GM18868 (cell line): ENCODE results near the gene CD38.
A peak's percentile ranks its signal among the peaks of the same experiment; 100 is the strongest.
"Not testable (repeated sequence)": the region's sequence is repeated elsewhere in the genome, so short reads cannot be mapped to it uniquely, and the experiment has no call there.

ENCODE experiments used
- ATAC-seq: cut with Tn5 transposase; IDR thresholded peaks from one replicate; pipeline ENCODE4 v1.9.1; 2021; ENCODE audit warnings: mild to moderate bottlenecking, moderate library complexity; ENCODE audit not compliant: unreplicated experiment

The CD38 gene

DNA sequence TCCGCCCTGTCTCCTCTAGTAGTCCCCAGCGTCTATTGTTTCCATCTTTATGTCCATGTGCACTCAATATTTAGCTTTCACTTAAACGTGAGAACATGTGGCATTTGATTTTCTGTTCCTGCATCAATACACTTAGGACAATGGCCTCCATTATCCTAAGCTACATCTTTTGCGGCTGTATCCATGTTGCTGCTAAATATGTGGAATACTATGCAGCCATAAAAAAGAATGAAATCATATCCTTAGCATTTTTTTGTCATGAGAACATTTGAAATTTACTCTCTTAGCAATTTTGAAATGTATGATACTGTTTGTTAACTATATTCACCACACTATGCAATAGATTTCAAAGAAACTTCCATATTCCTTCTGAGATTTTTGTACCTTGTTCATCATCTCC is 19.8 kb upstream of the CD38 start:
- ATAC-seq, result no peak

DNA sequence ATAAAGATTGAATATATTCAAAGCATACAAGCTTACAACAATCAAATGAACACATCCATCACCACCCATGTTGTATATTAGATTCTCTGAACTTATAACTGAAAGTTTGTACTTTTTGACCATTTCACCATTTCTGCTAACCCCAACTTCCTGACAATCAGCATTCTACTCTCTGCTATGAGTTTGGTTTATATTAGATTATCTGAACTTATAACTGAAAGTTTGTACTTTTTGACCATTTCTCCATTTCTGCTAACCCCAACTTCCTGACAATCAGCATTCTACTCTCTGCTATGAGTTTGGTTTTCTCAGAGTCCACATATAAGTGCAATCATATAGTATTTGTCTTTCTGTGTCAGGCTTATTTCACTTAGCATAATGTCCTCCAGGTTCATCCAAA is 15.7 kb upstream of the CD38 start:
- ATAC-seq, result not testable (repeated sequence)

DNA sequence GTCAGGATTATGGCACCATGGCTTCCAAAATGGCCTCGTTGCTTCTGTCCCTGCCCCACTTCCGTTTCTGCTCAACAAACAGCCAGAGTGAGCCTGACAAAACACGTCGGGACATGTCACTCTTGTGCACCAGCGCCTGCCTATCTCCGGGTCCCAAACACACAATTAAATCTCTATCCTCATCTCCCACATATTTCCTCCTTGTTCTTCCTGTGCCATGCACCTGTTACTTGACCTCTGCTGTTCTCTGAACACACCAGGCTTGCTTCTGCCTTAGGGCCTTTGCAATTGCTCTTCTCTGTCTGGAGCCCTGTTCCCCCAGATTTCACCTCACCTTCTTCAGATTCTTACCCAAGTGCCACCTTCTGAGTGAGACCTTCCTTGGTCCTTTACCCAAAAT is 12.7 kb upstream of the CD38 start:
- ATAC-seq, result no peak

- ATAC-seq, result peak; percentile 77
Measured at GRCh38 chr4:15765910-15766697, 12.0 kb upstream of the CD38 start.

- ATAC-seq, result no peak
Measured at GRCh38 chr4:15766821-15767220, 11.3 kb upstream of the CD38 start.

- ATAC-seq, result no peak
Measured at GRCh38 chr4:15769202-15769601, 8.9 kb upstream of the CD38 start.

GRCh38 chr4:15771216-15772058 is 6.7 kb upstream of the CD38 start:
- peak; percentile 92 for ATAC-seq

- ATAC-seq, result no peak
Measured at GRCh38 chr4:15774020-15774420, 4.1 kb upstream of the CD38 start.

DNA sequence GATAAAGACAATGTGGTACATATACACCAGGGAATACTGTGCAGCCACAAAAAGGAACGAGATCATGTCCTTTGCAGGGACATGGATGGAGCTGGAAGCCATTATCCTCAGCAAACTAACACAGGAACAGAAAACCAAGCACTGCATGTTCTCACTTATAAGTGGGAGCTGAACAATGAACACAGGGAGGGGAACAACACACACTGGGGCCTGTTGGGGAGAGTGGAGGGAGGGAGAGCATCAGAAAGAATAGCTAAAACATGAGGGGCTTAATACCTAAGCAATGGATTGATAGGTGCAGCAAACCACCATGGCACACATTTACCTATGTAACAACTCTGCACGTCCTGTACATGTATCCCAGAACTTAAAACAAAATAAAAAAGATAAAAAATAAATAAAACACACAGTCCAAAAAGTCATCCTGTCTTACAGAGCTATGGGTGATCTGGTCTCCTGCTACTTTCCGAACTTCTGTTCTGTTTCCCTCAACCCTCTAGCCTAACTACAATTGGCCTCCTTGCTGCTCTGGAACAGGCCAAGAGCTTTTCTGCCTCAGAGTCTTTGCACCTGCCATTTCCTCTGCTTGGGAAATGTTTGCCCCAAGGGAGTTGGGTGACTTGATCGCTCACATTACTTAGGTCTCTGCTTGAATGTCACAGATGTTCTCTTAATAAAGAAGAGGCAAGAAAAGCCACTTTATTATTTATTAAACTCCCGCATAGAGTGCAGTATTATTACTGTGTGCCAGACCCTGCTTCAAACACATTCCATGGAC is 1.1 kb upstream of the CD38 start:
- ATAC-seq, result no peak

DNA sequence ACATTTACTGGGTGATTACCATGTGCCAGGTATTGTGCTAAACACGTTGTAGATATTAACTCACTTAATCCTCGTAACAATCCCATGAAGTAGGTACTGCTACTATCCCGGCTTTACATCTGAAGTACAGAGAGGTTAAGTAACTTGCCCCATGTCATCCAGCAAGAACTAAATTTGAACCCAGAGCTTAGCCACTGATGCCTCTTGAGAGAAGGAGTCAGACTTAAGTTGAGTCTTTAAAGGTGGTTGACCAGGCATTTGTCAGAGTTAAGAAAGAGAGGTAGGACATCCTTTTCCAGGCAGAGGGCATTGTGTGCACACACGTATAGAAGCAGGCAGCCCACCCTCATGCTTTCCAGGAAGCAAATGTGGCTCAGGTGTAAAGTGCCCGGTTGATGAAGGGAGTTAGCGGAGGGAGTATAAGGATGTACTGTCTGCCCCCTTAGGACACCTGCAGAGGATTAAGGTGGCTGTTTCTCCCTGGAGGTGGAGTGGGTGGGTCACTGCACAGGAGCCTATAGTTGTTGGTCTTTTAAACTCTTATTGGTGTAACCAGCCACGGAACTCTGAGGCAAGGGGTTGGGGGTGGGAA is 335 bp upstream of the CD38 start:
- no peak for ATAC-seq

GRCh38 chr4:15779306-15779705 is 1.2 kb downstream of the CD38 start:
- ATAC-seq, result no peak

- no peak for ATAC-seq
Measured at GRCh38 chr4:15779809-15780208, 1.7 kb downstream of the CD38 start.

DNA sequence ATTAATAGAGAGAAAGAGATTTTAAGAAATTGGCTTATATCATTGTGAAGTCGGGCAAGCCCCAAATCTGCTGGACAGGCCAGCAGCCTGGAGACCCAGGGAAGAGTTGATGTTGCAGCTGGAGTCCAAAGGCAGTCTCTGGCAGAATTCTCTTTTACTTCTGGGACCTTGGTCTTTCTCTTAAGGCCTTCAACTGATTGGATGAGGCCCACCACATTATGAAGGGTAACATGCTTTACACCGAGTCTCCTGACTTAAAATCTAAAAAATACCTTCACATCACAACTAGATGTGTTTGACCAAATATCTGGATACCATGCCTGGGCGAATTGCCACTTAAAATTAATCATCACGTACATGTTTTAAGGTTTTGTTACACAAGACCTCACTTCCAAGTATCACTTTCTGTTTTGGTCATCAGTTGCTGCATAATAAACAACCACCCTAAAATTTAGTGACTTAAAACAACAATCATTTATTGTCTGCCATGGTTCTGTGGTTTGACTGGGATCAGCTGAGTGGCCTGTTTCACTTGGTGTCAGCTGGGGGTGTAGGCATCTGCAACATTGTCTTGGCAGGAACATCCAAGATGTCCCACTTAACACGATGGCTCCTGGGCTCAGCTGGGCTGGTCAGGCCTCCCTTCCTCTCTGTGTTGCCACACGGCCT is 3.4 kb downstream of the CD38 start:
- peak; percentile 35 for ATAC-seq

DNA sequence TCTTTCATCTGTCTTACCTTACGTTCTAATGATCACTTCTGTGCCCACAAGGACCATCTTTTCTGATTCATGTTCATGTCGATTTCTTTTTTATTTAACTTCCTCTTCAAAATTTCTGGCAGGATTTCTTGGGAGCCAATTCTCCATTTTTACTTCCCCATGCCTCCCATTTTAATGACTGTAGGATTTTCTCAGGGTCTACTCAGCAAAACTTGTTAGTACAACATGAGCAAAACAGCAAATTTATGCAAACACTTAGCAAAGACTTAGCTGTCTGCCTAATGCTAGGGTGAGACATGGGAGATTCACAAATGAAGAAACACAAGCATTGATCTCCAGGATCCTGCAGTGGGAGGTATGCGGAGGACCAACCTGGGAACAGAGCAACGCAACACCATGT is 5.5 kb downstream of the CD38 start:
- no peak for ATAC-seq

DNA sequence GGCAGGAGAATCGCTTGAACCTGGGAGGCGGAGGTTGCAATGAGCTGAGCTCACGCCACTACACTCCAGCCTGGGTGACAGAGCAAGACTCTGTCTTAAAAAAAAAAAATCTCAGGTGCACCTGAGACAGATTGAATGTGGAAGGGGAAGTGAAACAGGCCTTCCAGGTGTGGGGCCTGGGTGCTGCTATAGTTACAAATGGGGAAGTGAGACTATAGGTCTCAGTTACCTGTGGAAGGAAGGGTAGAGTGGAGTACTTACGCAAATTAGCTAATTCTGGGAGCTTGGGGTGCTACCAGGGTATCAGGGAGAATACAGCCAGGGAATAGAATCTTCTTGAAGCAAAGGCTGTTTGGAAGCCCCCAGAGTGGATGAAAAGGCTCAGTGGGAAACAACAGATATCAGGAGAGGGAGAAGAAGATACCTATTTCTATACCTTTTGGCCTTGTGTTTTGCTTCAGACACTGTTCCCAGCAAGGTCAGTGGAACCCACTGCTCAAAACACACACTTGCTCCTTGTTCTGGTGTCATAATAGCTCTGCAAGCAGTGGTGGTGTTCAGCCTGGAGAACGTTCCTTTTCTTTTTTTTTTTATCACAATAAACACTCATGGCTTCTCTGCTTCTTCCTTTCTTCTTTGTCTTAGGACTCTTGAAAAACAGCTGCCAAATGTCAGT is 7.0 kb downstream of the CD38 start:
- ATAC-seq, result peak; percentile 86

GRCh38 chr4:15786743-15787142 is 8.6 kb downstream of the CD38 start:
- ATAC-seq, result no peak

DNA sequence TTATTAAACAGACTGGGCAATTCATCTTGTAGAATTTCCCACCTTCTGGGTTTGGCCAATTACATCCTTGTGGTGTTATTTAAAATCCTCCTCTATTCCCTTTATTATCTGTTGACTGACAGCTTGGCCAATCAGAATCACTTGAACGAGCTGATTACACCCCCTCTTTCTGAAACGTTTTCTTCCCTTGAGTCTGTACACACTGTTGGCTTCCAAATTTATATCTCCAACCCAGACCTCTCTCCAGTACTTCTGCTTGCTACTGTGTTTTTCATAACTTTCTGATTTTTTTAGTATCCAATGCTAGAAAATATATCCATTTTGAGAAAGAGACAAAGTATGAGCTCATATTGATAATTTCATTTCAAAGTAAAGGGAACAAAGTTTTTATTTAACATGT is 14.8 kb downstream of the CD38 start:
- ATAC-seq, result no peak

- no peak for ATAC-seq
Measured at GRCh38 chr4:15793506-15794363, 15.6 kb downstream of the CD38 start.

- ATAC-seq, result no peak
Measured at GRCh38 chr4:15794426-15794825, 16.3 kb downstream of the CD38 start.
